ENCODE results near the gene TMED1. TPM values are rescaled to one million over a fixed set of nuclear protein-coding genes. Genes with fewer than 3 reads are reported as not detected.

TMED1 gene
- total RNA-seq, 1 experiment from 2014 or later: 21.3 TPM

DNA sequence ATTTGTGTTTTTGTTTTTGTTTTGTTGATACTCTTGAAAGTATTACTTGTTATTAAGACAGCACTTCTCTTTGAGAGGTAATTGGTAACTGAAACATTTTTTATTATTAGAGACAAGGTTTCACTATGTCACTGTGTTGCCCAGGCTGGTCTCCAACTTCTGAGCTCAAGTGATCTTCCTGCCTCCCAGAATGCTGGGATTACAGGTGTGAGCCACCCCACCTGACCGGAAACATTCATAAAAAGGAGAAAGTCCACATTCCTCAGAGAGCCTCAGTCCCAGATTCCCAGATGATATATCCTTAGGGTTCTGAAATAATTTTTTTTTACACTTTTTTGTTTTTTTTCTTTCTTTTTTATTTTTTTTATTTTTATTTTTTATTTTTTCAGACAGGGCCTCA lies 38.0 kb upstream of the TMED1 start:
- TF ChIP-seq, protein P1, sequence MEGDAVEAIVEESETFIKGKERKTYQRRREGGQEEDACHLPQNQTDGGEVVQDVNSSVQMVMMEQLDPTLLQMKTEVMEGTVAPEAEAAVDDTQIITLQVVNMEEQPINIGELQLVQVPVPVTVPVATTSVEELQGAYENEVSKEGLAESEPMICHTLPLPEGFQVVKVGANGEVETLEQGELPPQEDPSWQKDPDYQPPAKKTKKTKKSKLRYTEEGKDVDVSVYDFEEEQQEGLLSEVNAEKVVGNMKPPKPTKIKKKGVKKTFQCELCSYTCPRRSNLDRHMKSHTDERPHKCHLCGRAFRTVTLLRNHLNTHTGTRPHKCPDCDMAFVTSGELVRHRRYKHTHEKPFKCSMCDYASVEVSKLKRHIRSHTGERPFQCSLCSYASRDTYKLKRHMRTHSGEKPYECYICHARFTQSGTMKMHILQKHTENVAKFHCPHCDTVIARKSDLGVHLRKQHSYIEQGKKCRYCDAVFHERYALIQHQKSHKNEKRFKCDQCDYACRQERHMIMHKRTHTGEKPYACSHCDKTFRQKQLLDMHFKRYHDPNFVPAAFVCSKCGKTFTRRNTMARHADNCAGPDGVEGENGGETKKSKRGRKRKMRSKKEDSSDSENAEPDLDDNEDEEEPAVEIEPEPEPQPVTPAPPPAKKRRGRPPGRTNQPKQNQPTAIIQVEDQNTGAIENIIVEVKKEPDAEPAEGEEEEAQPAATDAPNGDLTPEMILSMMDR (conservative IDR thresholded peaks at IDR 0.05): no peak
- no peak for TF ChIP-seq EZH2 (IDR thresholded peaks at IDR 0.05; ENCODE audit: low read depth)
- Histone ChIP-seq H3K79me2 (ENCODE audit: low read depth) (peaks cover 67% of the 10 kb centered on the region), H4K20me1 (ENCODE audit: insufficient read depth) (no peaks in the 10 kb centered on the region), H3F3A (ENCODE audit: insufficient read depth, low read depth) (peaks cover 19% of the 10 kb centered on the region; the same call in 1 of the 2 replicates), H3K36me3 (ENCODE audit: low read depth) (no peaks in the 10 kb centered on the region), H3K27me3 (ENCODE audit: insufficient read depth, low read depth) (no peaks in the 10 kb centered on the region), H3K4me2 (peak overlapping the region; percentile 36; the same call in 1 of the 2 replicates), H2AFZ (no peak overlapping the region), H3K4me1 (replicated peaks; ENCODE audit: insufficient read depth) (peaks cover 23% of the 10 kb centered on the region), H3K9me3 (ENCODE audit: insufficient read depth, low read depth) (no peaks in the 10 kb centered on the region), H3K9me2 (ENCODE audit: insufficient read depth) (no peaks in the 10 kb centered on the region), H3K4me3 (no peak overlapping the region), H3K27ac (0 out of 2 replicates have a peak overlapping the region, but pooled peaks have one; percentile 16)
- DNase-seq: peak in 1 of 2 experiments; percentile 31
- intact Hi-C loops (cut with micrococcal nuclease; ENCODE audit: unreplicated experiment): loop anchor here (5.0 kb wide), 1 partner anchor 263 kb away; no protein-coding TSS in a partner anchor
- CTCF ChIA-PET: no interaction called here
- POLR2A ChIA-PET (ENCODE audit: unreplicated experiment): interaction anchor here (0.6 kb wide), 2 partner anchors 38 to 211 kb away, joined by 3 to 10 read pairs; no protein-coding TSS in a partner anchor
- BruUV-seq (replicated peaks): TSS peak; percentile 19

DNA sequence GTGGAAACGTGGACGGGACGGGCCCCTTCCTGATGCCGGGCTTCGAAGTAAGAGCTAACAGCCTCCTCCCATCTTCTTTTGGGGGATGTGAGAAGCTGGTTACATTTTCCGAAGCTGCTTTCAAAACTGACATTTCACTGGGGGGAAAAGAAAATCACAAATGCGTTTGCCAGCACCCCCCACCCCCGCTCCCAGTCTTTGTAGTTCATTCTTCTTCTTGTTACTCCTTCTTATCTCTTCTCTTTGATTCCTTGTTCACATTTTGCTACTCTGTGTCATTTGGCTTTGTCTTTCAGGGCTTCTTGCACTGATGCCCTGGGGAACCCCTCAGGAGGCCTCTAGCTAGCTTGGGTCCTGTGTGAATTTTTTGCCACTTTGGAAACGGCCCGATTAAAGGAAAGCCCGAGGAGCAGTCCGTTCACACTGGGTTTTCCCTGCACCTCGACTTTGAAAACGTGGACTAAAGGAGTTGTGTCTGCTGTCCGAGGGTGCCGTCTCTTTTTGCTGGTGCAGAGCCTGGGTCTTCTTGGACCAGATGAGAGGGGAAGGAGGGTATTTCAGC lies 36.6 kb upstream of the TMED1 start:
- Histone ChIP-seq H3K4me2 (peak overlapping the region; percentile 98), H2AFZ (peak overlapping the region; percentile 87), H3K4me1 (replicated peaks; ENCODE audit: insufficient read depth) (peaks cover 17% of the 10 kb centered on the region), H3K27me3 (ENCODE audit: insufficient read depth, low read depth) (no peaks in the 10 kb centered on the region), H3F3A (ENCODE audit: insufficient read depth, low read depth) (peaks cover 14% of the 10 kb centered on the region), H3K4me3 (peak overlapping the region; percentile 85), H3K36me3 (ENCODE audit: low read depth) (no peaks in the 10 kb centered on the region), H4K20me1 (ENCODE audit: insufficient read depth) (no peaks in the 10 kb centered on the region), H3K9me3 (ENCODE audit: insufficient read depth, low read depth) (no peaks in the 10 kb centered on the region), H3K9me2 (ENCODE audit: insufficient read depth) (no peaks in the 10 kb centered on the region), H3K79me2 (ENCODE audit: low read depth) (peaks cover 58% of the 10 kb centered on the region), H3K27ac (peak overlapping the region; percentile 6; the same call in 1 of the 2 replicates)
- ChIA-PET POLR2A (ENCODE audit: unreplicated experiment) (interaction anchor here (0.7 kb wide), 2 partner anchors 11 to 72 kb away, joined by 3 to 4 read pairs; no protein-coding TSS in a partner anchor), CTCF (no interaction called here)
- BruUV-seq (replicated peaks): TSS peak; percentile 18
- intact Hi-C loops (cut with micrococcal nuclease; ENCODE audit: unreplicated experiment): loop anchor here (5.0 kb wide), 1 partner anchor 265 kb away; no protein-coding TSS in a partner anchor
- TF ChIP-seq, protein P1 (conservative IDR thresholded peaks at IDR 0.05): no peak; the same call in 1 of the 2 replicates
- no peak for TF ChIP-seq EZH2 (IDR thresholded peaks at IDR 0.05; ENCODE audit: low read depth)
- DNase-seq: no peak

DNA sequence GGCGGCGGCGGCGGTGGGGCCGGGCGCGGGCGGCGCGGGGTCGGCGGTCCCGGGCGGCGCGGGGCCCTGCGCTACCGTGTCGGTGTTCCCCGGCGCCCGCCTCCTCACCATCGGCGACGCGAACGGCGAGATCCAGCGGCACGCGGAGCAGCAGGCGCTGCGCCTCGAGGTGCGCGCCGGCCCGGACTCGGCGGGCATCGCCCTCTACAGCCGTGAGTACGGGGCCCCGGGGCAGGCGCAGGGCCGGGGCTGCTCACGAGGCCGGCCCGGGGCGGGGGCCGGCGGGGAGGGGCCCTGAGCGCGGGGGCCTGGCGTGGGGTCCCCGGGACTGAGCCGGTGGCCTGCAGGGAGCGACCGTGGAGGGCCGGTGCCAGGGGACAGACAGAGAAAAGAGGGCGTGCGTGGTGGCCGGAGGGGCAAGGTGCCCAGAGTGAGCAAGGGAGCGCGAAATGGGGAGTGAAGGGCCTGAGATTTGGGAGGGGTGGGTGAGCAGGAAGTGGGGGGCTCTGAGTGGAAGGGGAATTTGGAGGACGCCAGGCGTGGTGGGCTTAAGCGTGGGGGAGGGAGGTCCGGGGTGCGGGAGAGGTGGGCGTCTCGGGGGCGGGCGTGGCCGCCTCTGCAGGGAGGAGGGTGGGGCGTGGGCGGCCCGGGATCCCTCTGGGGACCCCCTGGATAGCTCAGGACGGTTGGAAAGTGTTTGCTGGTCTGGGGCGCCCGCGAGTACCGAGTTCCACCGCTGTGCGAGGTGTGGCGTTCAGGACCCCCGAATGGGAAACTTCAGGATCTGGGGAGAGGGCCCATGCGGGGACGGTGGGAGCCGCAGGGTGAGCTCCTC lies 35.9 kb upstream of the TMED1 start:
- intact Hi-C loops (cut with micrococcal nuclease; ENCODE audit: unreplicated experiment): loop anchor here (1.0 to 5.0 kb wide), 4 partner anchors 27 to 265 kb away; partner anchors contain the start of genes TIMM29 and YIPF2
- no peaks in the 10 kb centered on the region for H4K20me1 ChIP-seq (ENCODE audit: insufficient read depth)
- peak overlapping the region; percentile 87 for H2AFZ ChIP-seq
- no peaks in the 10 kb centered on the region for H3K9me3 ChIP-seq (ENCODE audit: insufficient read depth, low read depth)
- H3K4me1 ChIP-seq (replicated peaks; ENCODE audit: insufficient read depth): peaks cover 17% of the 10 kb centered on the region
- H3K4me2 ChIP-seq: peak overlapping the region; percentile 98
- H3K9me2 ChIP-seq (ENCODE audit: insufficient read depth): no peaks in the 10 kb centered on the region
- BruUV-seq (replicated peaks): no TSS peak
- H3K4me3 ChIP-seq: peak overlapping the region; percentile 85
- CTCF ChIA-PET: interaction anchor here (0.9 kb wide), 1 partner anchor 68 kb away, joined by 9 read pairs; no protein-coding TSS in a partner anchor
- H3K36me3 ChIP-seq (ENCODE audit: low read depth): no peaks in the 10 kb centered on the region
- H3K27ac ChIP-seq: peak overlapping the region; percentile 6; the same call in 1 of the 2 replicates
- H3K27me3 ChIP-seq (ENCODE audit: insufficient read depth, low read depth): no peaks in the 10 kb centered on the region
- peaks cover 12% of the 10 kb centered on the region for H3F3A ChIP-seq (ENCODE audit: insufficient read depth, low read depth)
- POLR2A ChIA-PET (ENCODE audit: unreplicated experiment): interaction anchor here (0.7 kb wide), 2 partner anchors 12 to 73 kb away, joined by 3 to 4 read pairs; no protein-coding TSS in a partner anchor
- DNase-seq: peak in 1 of 2 experiments; percentile 31
- no peak for TF ChIP-seq EZH2 (IDR thresholded peaks at IDR 0.05; ENCODE audit: low read depth)
- TF ChIP-seq, protein P1 (conservative IDR thresholded peaks at IDR 0.05): no peak; the same call in 1 of the 2 replicates
- peaks cover 51% of the 10 kb centered on the region for H3K79me2 ChIP-seq (ENCODE audit: low read depth)
